HepG2 (cell line): Measurements from ENCODE around the gene RNF126. TPM values are rescaled to one million over a fixed set of nuclear protein-coding genes. Genes with fewer than 3 reads are reported as not detected.
"Not testable (repeated sequence)": the region's sequence is repeated elsewhere in the genome, so short reads cannot be mapped to it uniquely, and the experiment has no call there.

ENCODE experiments used
- ATAC-seq: fragments of 200-7000 bp; cut with Tn5 transposase; 3 replicates; pipeline ENCODE4 v1.9.1; 2020; ENCODE audit warnings: mild to moderate bottlenecking, moderate library complexity
- BruUV-seq: library from RNA; stranded (reverse); fragments of 400-500 nt; replicated peaks from 2 replicates; lab custom pipeline; 2021; lab: Mats Ljungman, UMichigan
- CTCF ChIA-PET: fragments of 300-600 bp; formaldehyde crosslinking; extraction: SDS; loops from one replicate; lab custom pipeline; 2021; ENCODE audit warnings: low total read pairs, inconsistent platforms, low intra/inter-chr PET ratio; lab: Yijun Ruan, JAX
- POLR2A ChIA-PET: fragments of 350-600 bp; sonication (Branson Sonifier 250); formaldehyde crosslinking; loops from one replicate; lab custom pipeline; 2020; ENCODE audit warnings: antibody characterized with exemption, inconsistent platforms; lab: Yijun Ruan, JAX
- DNase-seq: peaks from one replicate; pipeline ENCODE4 v3.0.0-alpha.2; 2015; ENCODE audit warnings: low spot score
- FAIRE-seq: peaks from 3 replicates; lab custom pipeline; 2011; peaks lifted over from hg19 to GRCh38; lab: Jason Lieb, UNC
- H2AFZ ChIP-seq: one replicate; pipeline ENCODE4 v1.6.1; 2011; ENCODE audit warnings: low read length, inconsistent platforms
- H3K27ac ChIP-seq: fragments of 300-600 bp; 3 replicates; pipeline ENCODE4 v1.8.0; 2011; ENCODE audit warnings: mixed run types, mild to moderate bottlenecking, mixed read lengths, low read length, inconsistent platforms; ENCODE audit not compliant: insufficient read depth; ENCODE audit errors: extremely low read length
- H3K27me3 ChIP-seq, 2 experiments: fragments of 200-600 bp in 1 of 2; 2 replicates in 1 of 2; 3 replicates in 1 of 2; pipeline versions ENCODE4 v1.6.0 to v1.8.0; 2011; ENCODE audit warnings: low read length in 2 of 2, mild to moderate bottlenecking in 2 of 2, moderate library complexity in 2 of 2, inconsistent platforms in 1 of 2; ENCODE audit not compliant: insufficient read depth in 2 of 2, control insufficient read depth in 1 of 2
- H3K36me3 ChIP-seq, 2 experiments: fragments of 200-600 bp in 1 of 2; replicated peaks in 1 of 2; 2 replicates in 1 of 2; 3 replicates in 1 of 2; pipeline versions ENCODE4 v1.5.1 to v1.8.0; 2011; ENCODE audit warnings: low read length in 2 of 2, inconsistent platforms in 1 of 2; ENCODE audit not compliant: insufficient read depth in 2 of 2, control insufficient read depth in 1 of 2
- H3K4me1 ChIP-seq: 2 replicates; pipeline ENCODE4 v1.5.1; 2012; ENCODE audit warnings: low read length, inconsistent platforms; ENCODE audit not compliant: insufficient read depth
- H3K4me2 ChIP-seq: 2 replicates; pipeline ENCODE4 v1.6.0; 2011; ENCODE audit warnings: low read depth, low read length, inconsistent platforms
- H3K4me3 ChIP-seq, 3 experiments: fragments of 200-600 bp in 1 of 3; sonication (generic), shearing (Covaris generic) in 1 of 3; replicated peaks in 1 of 3; 2 replicates each; pipeline ENCODE4 v1.5.1; 2011 to 2016; ENCODE audit warnings: low read length in 3 of 3, inconsistent platforms in 2 of 3, low read depth in 2 of 3, mild to moderate bottlenecking in 2 of 3, control low read depth in 1 of 3, mixed read lengths in 1 of 3; ENCODE audit not compliant: insufficient read depth in 1 of 3
- H3K79me2 ChIP-seq: one replicate; pipeline ENCODE4 v1.6.1; 2011; ENCODE audit warnings: low read length, inconsistent platforms; ENCODE audit not compliant: insufficient read depth
- H3K9ac ChIP-seq: 2 replicates; pipeline ENCODE4 v1.6.0; 2011; ENCODE audit warnings: mild to moderate bottlenecking, low read depth, low read length, inconsistent platforms; ENCODE audit not compliant: insufficient read depth
- H3K9me3 ChIP-seq: 2 replicates; pipeline ENCODE4 v1.5.1; 2012; ENCODE audit warnings: mild to moderate bottlenecking, low read length
- H4K20me1 ChIP-seq: 2 replicates; pipeline ENCODE4 v1.6.0; 2011; ENCODE audit warnings: inconsistent platforms, mild to moderate bottlenecking, low read length, moderate library complexity; ENCODE audit not compliant: insufficient read depth
- AKAP8 ChIP-seq: sonication (generic); formaldehyde crosslinking; IDR thresholded peaks from 2 replicates; pipeline ENCODE4 v1.5.1; 2020; ENCODE audit warnings: mild to moderate bottlenecking, missing genetic modification reagents
- ARNTL ChIP-seq: sonication (generic); formaldehyde crosslinking; IDR thresholded peaks from 2 replicates; pipeline ENCODE4 v1.4.0; 2020; ENCODE audit warnings: mild to moderate bottlenecking, missing genetic modification reagents
- HMGA1 ChIP-seq: sonication (generic); formaldehyde crosslinking; conservative IDR thresholded peaks from 2 replicates; pipeline ENCODE4 v1.4.0; 2020; ENCODE audit warnings: missing genetic modification reagents
- ZBTB42 ChIP-seq: sonication (generic); formaldehyde crosslinking; IDR thresholded peaks from 2 replicates; pipeline ENCODE4 v1.5.0; 2020; ENCODE audit warnings: mild to moderate bottlenecking, missing genetic modification reagents
- ZFAT ChIP-seq: sonication (generic); formaldehyde crosslinking; conservative IDR thresholded peaks from 2 replicates; pipeline ENCODE4 v1.8.1; 2023; ENCODE audit warnings: missing genetic modification reagents, inconsistent platforms
- ZNF496 ChIP-seq: sonication (generic); formaldehyde crosslinking; IDR thresholded peaks from 2 replicates; pipeline ENCODE4 v1.8.1; 2023; ENCODE audit warnings: mild to moderate bottlenecking, moderate library complexity, missing genetic modification reagents; ENCODE audit not compliant: insufficient replicate concordance
- ZNF674 ChIP-seq: sonication (generic); formaldehyde crosslinking; IDR thresholded peaks from 2 replicates; pipeline ENCODE4 v1.5.0; 2020; ENCODE audit warnings: low read depth, mild to moderate bottlenecking, missing genetic modification reagents
- WGBS: methylation state at CpG from one replicate; pipeline ENCODE4 v1.1.6; 2017; ENCODE audit warnings: low lambda C conversion rate; 5-methylcytosine and 5-hydroxymethylcytosine counted together
- in situ Hi-C: cut with HindIII; loops from 2 replicates; pipeline ENCODE4 v1.10.0; 2017; ENCODE audit warnings: low pct_unique_long_range_greater_than_20kb; ENCODE audit not compliant: extremely low pct_ligation_motif_present
- intact Hi-C: fragments of 100-400 bp; cut with micrococcal nuclease; formaldehyde crosslinking; loops from one replicate; pipeline ENCODE4 v1.10.0; 2022; ENCODE audit not compliant: unreplicated experiment
- polyA plus RNA-seq, 8 experiments: library from polyadenylated mRNA; depleted of rRNA in 3 of 8; stranded (reverse) in 7 of 8; unstranded in 1 of 8; fragments of >200 nt; fragmentation: Illumina TruSeq in 4 of 8; extraction: Trizol in 4 of 8; gene quantifications; 2 replicates each; pipeline versions ENCODE4 v1.2.1 to v1.2.3, GENCODE V29; 2011 to 2016; ENCODE audit warnings: low read depth in 4 of 8, missing spikeins in 1 of 8, mixed read lengths in 1 of 8; ENCODE audit not compliant: insufficient read depth in 1 of 8
- total RNA-seq, 5 experiments: library from RNA; depleted of rRNA; stranded (reverse); fragments of >200 nt; fragmentation: Illumina TruSeq; extraction: Trizol; gene quantifications; 2 replicates each; pipeline ENCODE4 v1.2.3, GENCODE V29; 2016; ENCODE audit warnings: low read depth in 1 of 5
- TF ChIP-seq, protein P1 (sequence below): sonication (generic); formaldehyde crosslinking; IDR thresholded peaks from 2 replicates; pipeline ENCODE4 v1.4.0; 2020; ENCODE audit warnings: missing genetic modification reagents

Gene RNF126
- total and polyA plus RNA-seq, 2 of the 13 experiments (the other 11 are each of a cell fraction or from before 2014, with no cell fraction given) = 23.2 to 34.0 TPM

DNA sequence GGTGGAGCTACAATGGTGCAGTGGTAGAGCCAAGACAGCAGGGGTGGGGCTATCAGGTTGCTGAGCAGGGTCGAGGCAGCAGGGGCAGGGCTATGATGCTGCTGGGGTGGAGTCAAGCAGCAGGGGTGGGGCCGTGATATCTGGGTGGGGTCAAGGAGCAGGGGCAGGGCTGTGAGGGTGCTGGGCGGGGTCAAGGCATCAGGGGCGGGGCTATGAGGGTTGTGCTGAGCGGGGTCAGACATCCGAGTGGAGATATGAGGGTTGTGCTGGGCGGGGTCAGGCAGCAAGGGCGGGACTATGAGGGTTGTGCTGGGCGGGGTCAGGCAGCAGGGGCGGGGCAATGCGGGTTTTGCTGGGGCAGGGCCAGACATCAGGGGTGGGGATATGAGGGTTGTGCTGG is 58.7 kb downstream of the RNF126 start:
- Histone ChIP-seq H3K9me3 (no peaks in the 10 kb centered on the region), H3K4me3 (no peak overlapping the region), H3K27ac (no peak overlapping the region), H3K4me2 (no peak overlapping the region), H3K36me3 (no peaks in the 10 kb centered on the region), H3K27me3 (peaks cover 0 to 7% of the 10 kb centered on the region in 2 experiments; a peak in 1 of 5 replicates), H2AFZ (no peak overlapping the region), H3K9ac (no peak overlapping the region), H3K79me2 (no peaks in the 10 kb centered on the region), H4K20me1 (no peaks in the 10 kb centered on the region), H3K4me1 (no peaks in the 10 kb centered on the region)
- no peak for DNase-seq
- CTCF ChIA-PET = interaction anchor here (1.3 to 2.9 kb wide), 3 partner anchors 17 to 54 kb away, joined by 9 to 23 read pairs (median 9); no protein-coding TSS in a partner anchor
- intact Hi-C loops = no loop called here
- WGBS = 31% methylated on average over 11 of the region's 11 CpGs
- in situ Hi-C loops = no loop called here
- FAIRE-seq = no peak
- no peak for TF ChIP-seq AKAP8 (CRISPR knock-in tag)
- TF ChIP-seq ZNF674 (CRISPR knock-in tag) = no peak
- TF ChIP-seq HMGA1 = no peak
- no peak for TF ChIP-seq ARNTL (CRISPR knock-in tag)
- no peak for TF ChIP-seq ZFAT (CRISPR knock-in tag)
- TF ChIP-seq ZNF496 (CRISPR knock-in tag) = no peak
- no peak for TF ChIP-seq ZBTB42
- POLR2A ChIA-PET = no interaction called here
- no TSS peak for BruUV-seq
- ATAC-seq = no peak

DNA sequence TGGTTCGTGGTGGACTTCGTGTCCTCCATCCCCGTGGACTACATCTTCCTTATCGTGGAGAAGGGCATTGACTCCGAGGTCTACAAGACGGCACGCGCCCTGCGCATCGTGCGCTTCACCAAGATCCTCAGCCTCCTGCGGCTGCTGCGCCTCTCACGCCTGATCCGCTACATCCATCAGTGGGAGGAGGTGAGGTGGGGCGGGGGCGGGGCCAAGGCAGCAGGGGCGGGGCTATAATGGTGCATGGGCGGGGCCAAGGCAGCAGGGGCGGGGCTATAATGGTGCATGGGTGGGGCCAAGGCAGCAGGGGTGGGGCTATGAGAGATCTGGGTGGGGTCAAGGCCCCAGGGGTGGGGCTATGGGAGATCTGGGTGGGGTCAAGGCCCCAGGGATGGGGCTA is 59.2 kb downstream of the RNF126 start:
- TF ChIP-seq, protein P1, sequence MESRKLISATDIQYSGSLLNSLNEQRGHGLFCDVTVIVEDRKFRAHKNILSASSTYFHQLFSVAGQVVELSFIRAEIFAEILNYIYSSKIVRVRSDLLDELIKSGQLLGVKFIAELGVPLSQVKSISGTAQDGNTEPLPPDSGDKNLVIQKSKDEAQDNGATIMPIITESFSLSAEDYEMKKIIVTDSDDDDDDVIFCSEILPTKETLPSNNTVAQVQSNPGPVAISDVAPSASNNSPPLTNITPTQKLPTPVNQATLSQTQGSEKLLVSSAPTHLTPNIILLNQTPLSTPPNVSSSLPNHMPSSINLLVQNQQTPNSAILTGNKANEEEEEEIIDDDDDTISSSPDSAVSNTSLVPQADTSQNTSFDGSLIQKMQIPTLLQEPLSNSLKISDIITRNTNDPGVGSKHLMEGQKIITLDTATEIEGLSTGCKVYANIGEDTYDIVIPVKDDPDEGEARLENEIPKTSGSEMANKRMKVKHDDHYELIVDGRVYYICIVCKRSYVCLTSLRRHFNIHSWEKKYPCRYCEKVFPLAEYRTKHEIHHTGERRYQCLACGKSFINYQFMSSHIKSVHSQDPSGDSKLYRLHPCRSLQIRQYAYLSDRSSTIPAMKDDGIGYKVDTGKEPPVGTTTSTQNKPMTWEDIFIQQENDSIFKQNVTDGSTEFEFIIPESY (CRISPR knock-in tag) = peak; percentile 62; the same call in 1 of the 2 replicates
- H4K20me1 ChIP-seq = not testable (repeated sequence)

DNA sequence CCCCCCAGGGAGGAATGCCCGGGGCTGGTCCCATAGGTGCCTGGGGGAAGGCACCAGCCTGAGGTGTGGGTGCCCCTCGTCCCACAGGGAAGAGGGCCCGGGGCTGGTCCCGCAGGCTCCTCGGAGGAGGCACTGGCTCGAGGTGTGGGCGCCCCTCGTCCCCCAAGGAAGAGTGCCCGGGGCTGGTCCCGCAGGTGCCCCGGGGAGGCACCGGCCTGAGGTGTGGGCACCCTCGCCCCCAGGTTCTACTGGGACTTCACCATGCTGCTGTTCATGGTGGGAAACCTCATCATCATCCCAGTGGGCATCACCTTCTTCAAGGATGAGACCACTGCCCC is 59.7 kb downstream of the RNF126 start:
- H3K27me3 ChIP-seq, FAIRE-seq, H3K36me3 ChIP-seq, H3K79me2 ChIP-seq, CTCF ChIA-PET, H3K27ac ChIP-seq, H3K9ac ChIP-seq, H3K4me2 ChIP-seq, DNase-seq, H3K4me3 ChIP-seq, POLR2A ChIA-PET, BruUV-seq, intact Hi-C loops, H4K20me1 ChIP-seq, in situ Hi-C loops, H3K4me1 ChIP-seq, ATAC-seq, H2AFZ ChIP-seq, H3K9me3 ChIP-seq: not testable (repeated sequence)
- WGBS = no CpG with 5 or more reads among the region's 13 CpGs

More for the DNA sequence above, 59.2 kb downstream of the RNF126 start:
- POLR2A ChIA-PET, H2AFZ ChIP-seq, H3K79me2 ChIP-seq, H3K4me2 ChIP-seq, FAIRE-seq, in situ Hi-C loops, H3K4me1 ChIP-seq, H3K27me3 ChIP-seq, intact Hi-C loops, H3K4me3 ChIP-seq, BruUV-seq, DNase-seq, H3K27ac ChIP-seq, ATAC-seq, H3K36me3 ChIP-seq, H3K9me3 ChIP-seq, H3K9ac ChIP-seq: not testable (repeated sequence)
- CTCF ChIA-PET = interaction anchor here (1.7 to 2.9 kb wide), 2 partner anchors 17 to 54 kb away, joined by 9 to 23 read pairs; no protein-coding TSS in a partner anchor
- WGBS = 68% methylated on average over 20 of the region's 20 CpGs
